ENCODE data around the gene EFCAB8. TPM values are rescaled to one million over a fixed set of nuclear protein-coding genes. Genes with fewer than 3 reads are reported as not detected.

Gene EFCAB8
- total RNA-seq, 1 donor from 2014 or later = not detected

- intact Hi-C loops (cut with DNase I) = no loop called here
- Histone ChIP-seq H3K9me3 (no peaks in the 10 kb centered on the region), H3K27ac (no peak overlapping the region), H3K4me3 (no peak overlapping the region), H3K4me1 (no peaks in the 10 kb centered on the region), H3K36me3 (no peaks in the 10 kb centered on the region), H3K27me3 (no peaks in the 10 kb centered on the region)
- no peak for TF ChIP-seq CTCF (IDR thresholded peaks at IDR 0.05)
- no peak for TF ChIP-seq POLR2A (IDR thresholded peaks at IDR 0.05)
- no peak for DNase-seq (ENCODE audit: extremely low spot score in 2 of 2)
Measured at GRCh38 chr20:32999603-33000250, 141.0 kb downstream of the EFCAB8 start.

GRCh38 chr20:33000802-33001466 lies 142.2 kb downstream of the EFCAB8 start:
- intact Hi-C loops (cut with DNase I) = no loop called here
- no peak overlapping the region for H3K27ac ChIP-seq
- no peaks in the 10 kb centered on the region for H3K36me3 ChIP-seq
- no peaks in the 10 kb centered on the region for H3K9me3 ChIP-seq
- no peak for DNase-seq (ENCODE audit: extremely low spot score in 2 of 2)
- no peaks in the 10 kb centered on the region for H3K4me1 ChIP-seq
- no peaks in the 10 kb centered on the region for H3K27me3 ChIP-seq
- H3K4me3 ChIP-seq = no peak overlapping the region
- TF ChIP-seq POLR2AphosphoS5 (IDR thresholded peaks at IDR 0.05; ENCODE audit: insufficient read depth in 1 of 2, low read depth in 1 of 2) (no peak), CTCF (IDR thresholded peaks at IDR 0.05) (no peak), POLR2A (IDR thresholded peaks at IDR 0.05) (no peak)

GRCh38 chr20:33002087-33002808 lies 143.5 kb downstream of the EFCAB8 start:
- Histone ChIP-seq H3K4me1 (no peaks in the 10 kb centered on the region), H3K36me3 (no peaks in the 10 kb centered on the region), H3K27ac (no peak overlapping the region), H3K4me3 (no peak overlapping the region), H3K27me3 (no peaks in the 10 kb centered on the region), H3K9me3 (no peaks in the 10 kb centered on the region)
- TF ChIP-seq POLR2AphosphoS5 (IDR thresholded peaks at IDR 0.05; ENCODE audit: insufficient read depth in 1 of 2, low read depth in 1 of 2) (no peak), POLR2A (IDR thresholded peaks at IDR 0.05) (no peak), CTCF (IDR thresholded peaks at IDR 0.05) (no peak)
- intact Hi-C loops (cut with DNase I) = no loop called here
- no peak for DNase-seq (ENCODE audit: extremely low spot score in 2 of 2)

GRCh38 chr20:33004141-33004751 lies 145.5 kb downstream of the EFCAB8 start, which contains the start of gene SUN5:
Gene SUN5 (minus strand): TSS chr20:33004433. CDS start chr20:33004340, 93 bp downstream.
- intact Hi-C loops (cut with DNase I) = no loop called here
- TF ChIP-seq CTCF (IDR thresholded peaks at IDR 0.05) = no peak
- no peak for TF ChIP-seq POLR2A (IDR thresholded peaks at IDR 0.05)
- no peak for TF ChIP-seq POLR2AphosphoS5 (IDR thresholded peaks at IDR 0.05; ENCODE audit: insufficient read depth in 1 of 2, low read depth in 1 of 2)
- no peaks in the 10 kb centered on the region for H3K9me3 ChIP-seq

More at GRCh38 chr20:33004141-33004751, 145.5 kb downstream of the EFCAB8 start, which contains the start of gene SUN5:
- Histone ChIP-seq H3K27ac (no peak within 1 kb of the TSS), H3K36me3 (no peaks in the 10 kb centered on the region), H3K4me3 (no peak within 1 kb of the TSS), H3K27me3 (no peaks in the 10 kb centered on the region), H3K4me1 (no peaks in the 10 kb centered on the region)
- no peak for DNase-seq (ENCODE audit: extremely low spot score in 2 of 2)

Data from vagina (tissue), 2 donors.